ENCODE measurements around the gene ACER2. TPM values are rescaled to one million over a fixed set of nuclear protein-coding genes. Genes with fewer than 3 reads are reported as not detected.
"Not testable (repeated sequence)": the region's sequence is repeated elsewhere in the genome, so short reads cannot be mapped to it uniquely, and the experiment has no call there.

The ACER2 gene
- total RNA-seq, 4 donors from 2014 or later = 10.4 to 38.1 (median 20.9) TPM

DNA sequence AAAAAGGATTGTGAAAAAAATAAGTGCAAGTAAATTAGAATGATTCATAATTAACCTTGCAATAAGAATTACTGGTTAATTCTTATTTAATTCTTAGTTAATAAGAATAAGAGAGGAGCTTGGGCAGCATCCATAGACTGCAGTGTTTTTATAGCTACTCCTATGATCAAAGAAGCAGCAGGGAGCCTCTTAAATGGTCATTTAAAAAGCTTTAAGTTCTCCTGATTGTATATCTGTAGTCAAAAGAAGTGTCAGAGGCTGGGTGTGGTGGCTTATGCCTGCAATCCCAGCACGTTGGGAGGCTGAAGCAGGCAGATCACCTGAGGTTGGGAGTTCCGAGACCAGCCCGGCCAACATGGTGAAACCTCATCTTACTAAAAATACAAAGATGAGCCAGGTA lies 14.4 kb downstream of the ACER2 start:
- DNase-seq (ENCODE audit: low spot score) (no peak), ATAC-seq (ENCODE audit: low FRiP score) (no peak)
- TF ChIP-seq, protein P1, sequence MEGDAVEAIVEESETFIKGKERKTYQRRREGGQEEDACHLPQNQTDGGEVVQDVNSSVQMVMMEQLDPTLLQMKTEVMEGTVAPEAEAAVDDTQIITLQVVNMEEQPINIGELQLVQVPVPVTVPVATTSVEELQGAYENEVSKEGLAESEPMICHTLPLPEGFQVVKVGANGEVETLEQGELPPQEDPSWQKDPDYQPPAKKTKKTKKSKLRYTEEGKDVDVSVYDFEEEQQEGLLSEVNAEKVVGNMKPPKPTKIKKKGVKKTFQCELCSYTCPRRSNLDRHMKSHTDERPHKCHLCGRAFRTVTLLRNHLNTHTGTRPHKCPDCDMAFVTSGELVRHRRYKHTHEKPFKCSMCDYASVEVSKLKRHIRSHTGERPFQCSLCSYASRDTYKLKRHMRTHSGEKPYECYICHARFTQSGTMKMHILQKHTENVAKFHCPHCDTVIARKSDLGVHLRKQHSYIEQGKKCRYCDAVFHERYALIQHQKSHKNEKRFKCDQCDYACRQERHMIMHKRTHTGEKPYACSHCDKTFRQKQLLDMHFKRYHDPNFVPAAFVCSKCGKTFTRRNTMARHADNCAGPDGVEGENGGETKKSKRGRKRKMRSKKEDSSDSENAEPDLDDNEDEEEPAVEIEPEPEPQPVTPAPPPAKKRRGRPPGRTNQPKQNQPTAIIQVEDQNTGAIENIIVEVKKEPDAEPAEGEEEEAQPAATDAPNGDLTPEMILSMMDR (IDR thresholded peaks at IDR 0.05) = no peak

DNA sequence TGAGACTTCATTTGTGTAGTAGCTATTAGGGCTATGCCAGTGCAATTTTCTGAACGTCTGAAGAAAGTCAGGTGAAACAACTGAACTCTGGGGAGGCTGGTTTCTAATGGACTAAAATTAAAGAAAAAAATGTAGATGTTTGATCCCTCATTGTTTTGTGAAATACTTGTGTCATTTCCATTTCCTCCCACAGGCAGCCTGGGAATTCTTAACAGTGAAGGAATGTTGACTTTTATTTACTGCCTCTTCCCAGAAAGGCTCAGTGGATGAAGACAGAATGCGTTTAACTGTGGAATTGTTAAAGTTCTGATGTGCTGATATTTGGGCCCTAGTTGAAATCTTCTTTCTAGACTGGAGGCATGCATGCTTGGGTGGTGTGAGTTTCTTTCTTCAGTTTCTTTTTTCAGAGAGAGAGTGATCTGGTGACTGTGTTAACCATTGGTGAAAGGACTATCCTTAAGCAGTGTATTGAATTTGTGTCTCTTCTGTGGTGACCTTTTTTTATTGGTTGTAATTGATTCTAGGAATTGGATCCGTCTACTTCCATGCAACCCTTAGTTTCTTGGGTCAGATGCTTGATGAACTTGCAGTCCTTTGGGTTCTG lies 15.5 kb downstream of the ACER2 start:
- ATAC-seq (ENCODE audit: low FRiP score) (no peak), DNase-seq (ENCODE audit: low spot score) (no peak)
- TF ChIP-seq, protein P1 (IDR thresholded peaks at IDR 0.05) = no peak

DNA sequence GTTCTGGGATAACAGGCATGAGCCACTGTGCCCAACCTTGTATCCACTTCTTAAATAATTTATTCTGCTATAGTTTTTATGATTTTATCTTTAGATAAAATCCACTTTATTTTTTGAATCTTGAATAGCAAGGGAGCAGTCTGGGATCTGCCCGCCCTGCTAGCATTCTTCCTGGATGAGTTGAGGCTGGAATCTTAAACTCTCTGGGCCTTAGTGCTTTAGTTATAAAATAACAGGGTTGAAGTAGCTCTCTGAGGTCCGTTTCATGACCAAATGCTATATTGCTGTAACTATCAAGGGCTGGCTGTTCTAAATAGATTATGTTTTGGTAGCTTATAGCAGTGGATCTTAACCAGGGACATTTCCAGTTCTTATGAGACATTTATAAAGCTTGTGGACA lies 20.8 kb downstream of the ACER2 start:
- ATAC-seq (ENCODE audit: low FRiP score) (no peak), DNase-seq (ENCODE audit: low spot score) (no peak)
- TF ChIP-seq, protein P1 (IDR thresholded peaks at IDR 0.05) = no peak

DNA sequence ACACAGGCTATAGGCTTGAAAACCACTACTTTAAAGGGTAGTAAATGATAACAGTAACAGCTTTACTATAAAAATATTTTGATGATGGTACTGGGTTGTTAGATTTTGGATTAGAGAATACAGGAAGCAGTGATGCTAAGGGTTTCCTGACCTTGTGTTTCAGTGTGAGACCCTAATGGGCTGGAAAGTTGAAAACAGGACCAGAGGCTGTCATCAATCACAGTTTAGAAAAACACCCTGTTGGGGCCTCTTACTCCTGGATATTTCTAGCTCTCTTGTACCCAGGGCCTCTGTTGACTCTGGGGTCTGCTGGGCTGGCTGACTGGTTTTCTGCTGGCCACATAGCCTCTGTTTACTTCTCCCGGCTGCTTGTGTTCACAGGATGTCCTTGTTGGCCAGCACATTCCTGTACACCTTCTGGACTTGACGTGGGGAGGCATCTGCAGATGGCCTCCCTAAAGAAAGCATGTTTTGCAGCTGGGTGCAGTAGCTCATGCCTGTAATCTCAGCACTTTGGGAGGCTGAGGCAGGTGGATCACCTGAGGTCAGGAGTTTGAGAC lies 21.5 kb downstream of the ACER2 start:
- ATAC-seq (ENCODE audit: low FRiP score) (no peak), DNase-seq (ENCODE audit: low spot score) (no peak)
- TF ChIP-seq, protein P1 (IDR thresholded peaks at IDR 0.05) = no peak

DNA sequence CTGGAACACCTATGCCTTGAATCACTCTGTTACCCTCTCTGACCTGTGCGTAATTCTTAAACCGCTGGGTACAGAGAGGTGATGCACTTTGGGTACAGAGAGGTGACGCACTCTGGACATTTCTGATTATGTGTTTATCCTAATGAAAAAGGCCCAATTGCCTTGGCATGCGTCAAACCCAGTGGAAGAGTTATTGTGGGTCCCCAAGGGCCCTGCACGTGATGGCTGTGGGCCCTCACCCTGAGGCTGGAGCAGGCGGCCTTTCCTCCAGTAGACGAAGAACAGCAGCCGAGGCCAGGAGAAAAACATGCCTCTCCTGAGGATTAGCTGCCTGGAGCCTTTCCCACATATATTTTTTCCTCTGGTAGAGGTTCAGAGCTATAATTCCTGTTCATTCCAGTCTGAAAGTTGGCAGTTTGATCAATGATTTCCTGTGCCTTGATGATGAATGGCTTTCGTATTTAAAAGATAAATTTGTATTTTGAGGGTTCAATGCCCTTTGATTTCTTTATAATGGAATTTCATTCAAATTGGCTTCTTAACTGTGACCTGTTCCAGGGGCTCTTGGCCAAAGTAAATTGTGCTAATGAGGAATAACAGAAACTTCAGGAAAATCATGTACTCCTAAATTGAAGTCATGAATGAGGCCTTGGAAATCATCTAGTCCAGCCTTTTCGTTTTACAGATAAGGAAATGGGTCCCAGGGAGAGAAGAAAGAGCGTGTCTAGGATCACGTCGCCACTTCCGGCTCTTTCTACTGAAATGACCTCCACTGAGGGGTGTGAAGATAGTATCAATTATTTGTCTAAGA lies 22.8 kb downstream of the ACER2 start:
- DNase-seq (ENCODE audit: low spot score) (no peak), ATAC-seq (ENCODE audit: low FRiP score) (peak; percentile 77)
- TF ChIP-seq, protein P1 (IDR thresholded peaks at IDR 0.05) = no peak

DNA sequence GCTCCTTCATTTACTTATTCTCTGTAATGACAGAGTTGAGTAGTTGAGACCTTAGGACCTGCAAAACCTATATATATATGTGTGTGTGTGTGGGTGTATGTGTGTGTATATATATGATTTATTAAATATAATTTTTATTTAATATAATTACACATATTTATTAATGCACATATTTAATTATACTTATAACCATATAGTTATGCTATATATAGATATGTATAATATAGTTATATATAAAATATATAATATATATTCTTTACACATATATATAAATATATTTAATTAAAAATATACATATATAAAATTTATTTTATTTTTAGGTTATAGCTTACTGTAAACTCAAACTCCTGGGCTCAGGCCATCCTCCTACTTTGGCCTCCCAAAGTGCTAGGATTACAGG lies 23.7 kb downstream of the ACER2 start:
- ATAC-seq (ENCODE audit: low FRiP score) = no peak

DNA sequence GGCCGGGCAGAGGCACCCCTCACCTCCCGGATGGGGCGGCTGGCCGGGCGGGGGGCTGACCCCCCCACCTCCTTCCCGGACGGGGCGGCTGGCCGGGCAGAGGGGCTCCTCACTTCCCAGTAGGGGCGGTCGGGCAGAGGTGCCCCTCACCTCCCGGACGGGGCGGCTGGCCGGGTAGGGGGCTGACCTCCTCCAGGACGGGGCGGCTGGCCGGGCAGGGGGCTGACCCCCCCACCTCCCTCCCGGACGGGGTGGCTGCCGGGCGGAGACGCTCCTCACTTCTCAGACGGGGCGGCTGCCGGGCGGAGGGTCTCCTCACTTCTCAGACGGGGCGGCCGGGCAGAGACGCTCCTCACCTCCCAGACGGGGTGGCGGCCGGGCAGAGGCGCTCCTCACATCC lies 24.9 kb downstream of the ACER2 start:
- ATAC-seq (ENCODE audit: low FRiP score); DNase-seq (ENCODE audit: low spot score): not testable (repeated sequence)

More for the DNA sequence above, 23.7 kb downstream of the ACER2 start:
- no peak for DNase-seq (ENCODE audit: low spot score)
- TF ChIP-seq, protein P1 (IDR thresholded peaks at IDR 0.05) = no peak

Measured in omental fat pad (tissue), 4 donors.